GM19438 (cell line): ENCODE data around the gene DENND5B.
"Not testable (repeated sequence)": the region's sequence is repeated elsewhere in the genome, so short reads cannot be mapped to it uniquely, and the experiment has no call there.

Experiments used
- ATAC-seq: cut with Tn5 transposase; IDR thresholded peaks from one replicate; pipeline ENCODE4 v1.9.1; 2021; ENCODE audit warnings: low read depth; ENCODE audit not compliant: unreplicated experiment

The DENND5B gene

DNA sequence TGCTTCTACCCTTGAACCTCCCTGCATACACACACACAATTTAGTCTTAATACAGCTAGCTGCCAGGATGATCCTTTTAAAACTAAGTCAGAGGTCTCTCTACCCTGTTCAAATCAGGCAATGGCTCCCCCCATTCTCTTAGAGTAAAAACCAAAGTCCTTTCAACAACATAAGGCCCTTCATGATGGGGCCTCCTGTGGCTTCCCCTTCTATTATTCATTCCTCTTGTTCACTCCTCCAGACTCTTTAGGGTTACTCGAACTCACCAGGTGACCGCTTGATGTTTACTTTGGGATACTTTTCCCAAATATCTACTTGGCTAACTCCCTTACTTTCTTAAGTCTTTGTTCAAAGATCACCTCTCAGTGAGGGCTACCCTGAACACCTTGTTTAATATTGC, 30.4 kb downstream of the DENND5B start:
- no peak for ATAC-seq

DNA sequence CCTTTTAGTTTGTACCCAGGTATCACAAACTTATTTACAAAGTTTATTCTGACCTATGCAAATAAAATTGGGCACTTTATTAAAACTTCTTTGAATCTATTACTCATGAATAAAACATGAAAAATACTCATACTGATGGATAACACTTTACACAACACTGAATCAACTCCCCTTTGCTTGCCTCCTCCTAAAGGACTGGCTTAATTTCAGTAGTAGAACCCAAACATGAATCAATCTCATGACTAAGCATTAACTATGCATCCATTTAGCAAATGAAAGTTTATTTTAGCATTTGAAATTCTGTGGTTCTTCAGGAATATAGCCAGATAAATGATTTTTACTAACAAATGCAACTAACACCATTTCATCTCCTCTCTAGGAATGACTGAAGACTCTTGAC, 32.4 kb downstream of the DENND5B start:
- ATAC-seq: no peak

DNA sequence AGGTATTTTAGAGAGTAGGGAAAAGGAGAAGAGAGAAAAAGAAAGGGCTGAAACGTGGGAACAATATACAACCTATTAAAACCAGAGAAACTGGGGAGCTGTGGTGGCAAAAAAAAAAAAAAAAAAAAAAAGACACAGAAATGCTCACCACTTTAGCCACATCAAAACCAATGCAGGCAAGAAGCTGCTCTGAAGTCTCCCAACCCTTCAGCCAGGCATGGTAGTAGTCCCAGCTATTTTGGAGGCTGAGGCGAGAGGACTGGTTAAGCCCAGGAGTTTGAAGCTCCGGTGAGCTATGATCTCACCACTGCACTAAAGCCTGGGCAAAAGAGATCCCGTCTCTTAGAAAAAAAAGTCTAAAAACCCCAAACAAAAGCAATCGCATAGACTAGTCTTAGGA, 33.2 kb downstream of the DENND5B start:
- ATAC-seq: no peak

DNA sequence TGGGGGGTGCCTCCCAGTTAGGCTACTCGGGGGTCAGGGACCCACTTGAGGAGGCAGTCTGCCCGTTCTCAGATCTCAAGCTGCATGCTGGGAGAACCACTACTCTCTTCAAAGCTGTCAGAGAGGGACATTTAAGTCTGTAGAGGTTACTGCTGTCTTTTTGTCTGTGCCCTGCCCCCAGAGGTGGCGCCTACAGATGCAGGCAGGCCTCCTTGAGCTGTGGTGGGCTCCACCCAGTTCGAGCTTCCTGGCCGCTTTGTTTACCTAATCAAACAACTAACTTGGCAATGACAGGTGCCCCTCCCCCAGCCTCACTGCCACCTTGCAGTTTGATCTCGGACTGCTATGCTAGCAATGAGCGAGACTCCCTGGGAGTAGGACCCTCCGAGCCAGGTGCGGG, 35.5 kb downstream of the DENND5B start:
- not testable (repeated sequence) for ATAC-seq

DNA sequence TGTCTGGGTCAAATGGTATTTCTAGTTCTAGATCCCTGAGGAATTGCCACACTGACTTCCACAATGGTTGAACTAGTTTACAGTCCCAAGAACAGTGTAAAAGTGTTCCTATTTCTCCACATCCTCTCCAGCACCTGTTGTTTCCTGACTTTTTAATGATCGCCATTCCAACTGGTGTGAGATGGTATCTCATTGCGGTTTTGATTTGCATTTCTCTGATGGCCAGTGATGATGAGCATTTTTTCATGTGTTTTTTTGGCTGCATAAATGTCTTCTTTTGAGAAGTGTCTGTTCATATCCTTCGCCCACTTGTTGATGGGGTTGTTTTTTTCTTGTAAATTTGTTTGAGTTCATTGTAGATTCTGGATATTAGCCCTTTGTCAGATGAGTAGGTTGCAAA, 40.3 kb downstream of the DENND5B start:
- not testable (repeated sequence) for ATAC-seq

DNA sequence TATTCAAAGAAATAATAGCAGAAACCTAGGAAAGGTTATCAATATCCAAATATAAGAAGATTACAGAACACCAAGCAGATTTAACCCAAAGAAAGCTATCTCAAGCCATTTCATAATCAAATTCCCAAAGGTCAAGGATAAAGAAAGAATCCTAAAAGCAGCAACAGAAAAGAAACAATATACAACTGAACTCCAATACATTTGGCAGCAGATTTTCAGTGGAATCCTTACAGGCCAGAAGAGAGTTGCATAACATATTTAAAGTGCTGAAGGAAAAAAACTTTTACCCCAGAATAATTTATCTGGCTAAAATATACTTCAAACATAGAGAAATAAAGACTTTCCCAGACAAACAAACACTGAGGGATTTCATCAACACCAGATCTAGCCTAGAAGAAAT, 54.3 kb downstream of the DENND5B start:
- no peak for ATAC-seq

DNA sequence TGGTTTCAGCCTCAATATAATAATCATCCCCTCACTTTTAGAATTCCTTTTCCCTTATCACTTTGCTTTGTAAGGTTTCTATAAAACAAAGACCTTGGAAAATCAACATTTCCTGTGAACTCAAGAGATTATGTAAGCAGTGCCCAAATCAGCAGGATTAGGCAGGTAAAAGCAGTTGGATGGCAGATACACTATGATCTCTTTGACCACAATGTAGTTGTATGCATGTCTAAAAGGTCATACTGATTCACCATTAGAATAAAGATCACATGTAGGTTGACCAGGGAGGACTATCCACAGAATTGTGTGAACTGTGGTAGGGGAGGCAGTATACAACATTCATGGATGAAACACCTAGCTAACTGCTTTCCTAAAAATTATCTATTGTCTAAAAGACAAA, 57.5 kb downstream of the DENND5B start:
- no peak for ATAC-seq

DNA sequence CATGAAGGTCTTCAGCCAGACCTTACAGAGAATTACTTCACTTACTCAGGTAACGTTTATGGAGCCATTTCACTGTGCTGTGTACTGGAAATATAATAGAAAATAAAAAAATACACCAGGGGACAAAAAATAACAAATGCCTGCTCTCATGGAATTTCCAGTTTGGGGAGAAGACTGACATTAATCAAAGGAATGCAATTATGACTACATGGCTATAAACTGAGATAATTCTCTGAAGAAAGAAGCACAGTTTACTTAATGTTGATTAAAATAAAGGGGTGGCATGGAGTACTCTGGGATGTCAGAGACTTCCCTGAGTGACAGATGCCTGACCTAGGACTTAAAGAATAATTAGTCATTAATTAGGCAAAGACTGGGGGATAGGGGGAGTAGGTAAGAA, 59.0 kb downstream of the DENND5B start:
- no peak for ATAC-seq

DNA sequence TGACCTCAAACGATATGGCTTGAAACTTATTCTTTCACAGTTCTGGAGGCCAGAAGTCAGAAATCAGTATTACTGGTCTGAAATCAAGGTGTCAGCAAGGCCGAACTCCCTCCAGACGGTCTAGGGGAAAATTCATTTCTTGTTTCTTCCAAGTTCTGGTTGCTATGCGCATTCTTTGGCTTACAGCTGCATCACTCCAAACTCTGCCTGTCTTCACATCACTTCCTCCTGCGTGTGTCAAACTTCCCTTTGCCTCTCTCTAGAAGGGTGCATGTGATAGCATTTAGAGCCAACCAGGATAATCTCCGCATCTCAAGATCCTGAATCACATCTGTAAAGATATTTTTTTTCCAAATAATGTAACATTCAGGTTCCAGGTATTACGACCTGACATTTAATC, 62.8 kb downstream of the DENND5B start:
- ATAC-seq: no peak

DNA sequence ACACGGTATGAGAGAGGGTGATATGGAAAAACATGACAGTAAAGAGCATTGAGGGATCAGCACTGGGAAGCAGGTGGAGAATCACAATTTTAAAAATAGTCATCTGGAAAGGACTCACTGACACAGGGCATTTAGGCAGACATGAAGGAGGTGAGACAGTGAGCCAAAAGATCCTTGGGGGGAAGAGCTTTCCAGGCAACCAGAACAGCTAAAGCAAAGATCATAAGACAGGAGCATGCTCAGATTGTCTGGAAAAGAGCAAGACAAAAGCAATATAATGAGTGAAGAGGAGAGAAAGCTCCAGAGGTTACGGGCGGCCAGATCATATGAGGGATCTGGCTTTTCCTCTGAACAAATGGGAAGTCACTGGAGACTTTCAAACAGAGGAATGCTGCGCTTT, 63.9 kb downstream of the DENND5B start:
- no peak for ATAC-seq

DNA sequence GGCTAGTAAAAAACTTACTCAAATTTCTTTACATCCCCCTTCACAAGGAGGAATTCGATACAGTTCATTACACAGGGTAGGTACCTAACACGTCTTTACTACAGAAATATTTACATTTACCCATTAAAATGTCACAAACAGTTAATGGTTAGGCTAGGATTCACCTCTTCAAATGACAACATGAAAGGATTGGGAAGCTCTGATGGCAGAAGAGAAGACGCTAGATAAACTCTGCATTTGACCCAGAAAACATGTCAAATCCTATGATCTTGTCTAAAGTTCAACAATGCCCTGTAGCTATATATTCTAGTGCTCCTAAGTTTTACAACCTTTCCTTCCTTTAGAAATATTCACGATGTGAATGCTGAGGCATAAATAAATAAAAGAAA, 64.8 kb downstream of the DENND5B start:
- no peak for ATAC-seq

DNA sequence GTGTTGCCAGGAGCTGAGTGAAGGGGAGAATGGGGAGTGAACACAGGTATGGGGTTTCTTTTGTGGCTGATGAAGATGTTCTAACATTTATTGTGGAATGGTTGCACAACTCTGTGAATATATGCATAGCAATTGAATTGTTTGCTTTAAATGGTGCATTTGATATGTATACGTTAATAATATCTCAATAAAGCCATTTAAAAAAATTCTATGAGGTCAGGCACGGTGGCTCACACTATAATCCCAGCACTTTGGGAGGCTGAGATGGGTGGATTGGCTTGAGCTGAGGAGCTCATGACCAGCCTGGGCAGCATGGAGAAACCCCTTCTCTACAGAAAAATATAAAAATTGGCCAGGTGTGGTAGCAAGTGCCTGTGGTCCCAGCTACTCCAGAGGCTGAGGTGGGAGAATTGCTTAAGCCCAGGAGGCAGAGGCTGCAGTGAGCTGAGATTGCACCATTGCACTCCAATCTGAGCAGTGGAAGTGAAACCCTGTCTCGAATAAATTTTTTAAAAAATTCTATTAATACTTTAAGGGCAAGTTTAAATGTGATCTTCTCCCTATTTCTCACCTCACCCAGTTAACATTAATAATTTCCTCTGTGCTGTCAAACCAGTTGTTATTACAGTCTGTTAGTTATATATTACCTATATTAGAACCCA, 65.3 kb downstream of the DENND5B start:
- ATAC-seq: no peak

DNA sequence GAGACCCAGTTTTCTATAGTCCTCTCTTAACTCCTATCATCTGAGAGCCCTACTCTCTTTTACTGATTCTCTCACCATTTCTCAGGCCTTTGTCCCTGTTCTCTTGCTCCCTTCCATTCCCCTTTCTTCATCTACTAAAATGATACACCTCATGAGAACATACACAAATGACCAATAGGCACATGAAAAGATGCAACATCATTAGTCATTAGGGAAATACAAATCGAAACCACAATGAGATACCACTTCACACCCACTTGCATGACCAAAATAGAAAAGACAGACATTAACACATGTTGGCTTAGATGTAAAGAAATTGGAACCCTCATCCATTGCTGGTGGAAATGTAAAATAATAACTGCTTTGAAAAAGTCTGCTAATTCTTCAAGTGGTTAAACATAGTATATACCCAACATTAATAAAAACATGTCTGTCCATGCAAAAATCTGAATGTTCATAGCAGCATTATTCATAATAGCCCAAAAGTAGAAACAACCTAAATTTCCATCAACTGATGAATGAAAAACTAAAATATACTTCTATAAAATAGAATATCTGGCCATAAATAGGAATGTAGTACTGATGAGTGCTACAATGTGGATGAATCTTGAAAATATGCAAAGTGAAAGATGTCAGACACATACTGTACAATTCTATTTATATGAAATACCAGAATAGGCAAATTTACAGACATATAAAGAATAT, 66.0 kb downstream of the DENND5B start:
- ATAC-seq: no peak

DNA sequence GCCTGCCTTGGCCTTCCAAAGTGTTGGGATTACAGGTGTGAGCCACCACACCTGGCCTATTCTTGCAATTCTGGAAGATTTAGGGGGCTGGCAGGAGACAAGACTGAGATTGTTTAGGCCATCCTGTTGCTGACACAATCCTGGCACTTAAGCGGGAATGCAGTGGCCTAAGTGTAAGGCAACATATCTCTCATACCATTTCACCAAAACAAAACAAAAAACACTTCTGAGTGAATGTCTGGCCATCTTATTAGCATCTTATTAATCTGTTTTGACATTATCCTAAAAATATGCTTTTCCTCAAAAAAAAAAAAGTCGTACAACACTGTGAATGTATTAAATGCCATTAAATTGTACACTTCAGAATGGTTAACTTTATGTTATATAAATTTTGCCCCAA, 67.6 kb downstream of the DENND5B start:
- ATAC-seq: no peak

DNA sequence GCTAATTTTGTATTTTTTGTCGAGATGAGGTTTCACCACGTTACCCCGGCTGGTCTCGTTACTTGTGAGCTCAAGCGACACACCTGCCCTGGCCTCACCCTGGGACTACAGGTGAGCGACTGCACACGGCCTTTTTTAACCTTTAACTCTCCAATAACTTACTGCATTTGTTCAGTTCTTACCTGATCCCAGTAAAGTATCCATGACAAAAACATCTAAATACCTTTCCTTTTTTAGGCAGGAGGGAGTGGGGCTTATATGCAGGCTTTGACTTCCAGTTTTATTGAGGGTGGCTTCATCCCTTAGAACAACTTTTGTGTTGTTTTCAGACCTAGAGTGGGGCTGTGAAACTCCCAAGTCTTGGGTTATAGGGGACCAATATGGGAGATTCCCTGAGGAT, 68.3 kb downstream of the DENND5B start:
- no peak for ATAC-seq

DNA sequence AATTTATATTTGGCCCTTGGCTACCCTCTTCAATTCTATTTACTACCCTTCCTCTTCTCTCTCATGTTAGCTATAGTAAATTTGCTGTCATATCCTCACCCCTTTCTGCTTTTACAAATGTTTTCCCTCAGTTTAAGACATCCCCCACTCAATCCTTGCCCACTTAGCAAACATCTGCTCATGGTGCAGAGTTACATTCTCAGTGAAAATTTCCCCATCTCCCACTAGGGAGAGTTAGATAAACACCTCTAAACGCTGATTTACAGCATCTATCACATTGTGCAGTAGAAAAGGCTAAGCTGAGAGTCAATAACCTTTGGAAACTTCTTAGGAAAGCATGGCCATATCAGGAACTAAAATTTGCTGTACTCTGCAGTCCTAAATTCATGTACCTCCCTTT, 69.0 kb downstream of the DENND5B start:
- ATAC-seq: no peak

DNA sequence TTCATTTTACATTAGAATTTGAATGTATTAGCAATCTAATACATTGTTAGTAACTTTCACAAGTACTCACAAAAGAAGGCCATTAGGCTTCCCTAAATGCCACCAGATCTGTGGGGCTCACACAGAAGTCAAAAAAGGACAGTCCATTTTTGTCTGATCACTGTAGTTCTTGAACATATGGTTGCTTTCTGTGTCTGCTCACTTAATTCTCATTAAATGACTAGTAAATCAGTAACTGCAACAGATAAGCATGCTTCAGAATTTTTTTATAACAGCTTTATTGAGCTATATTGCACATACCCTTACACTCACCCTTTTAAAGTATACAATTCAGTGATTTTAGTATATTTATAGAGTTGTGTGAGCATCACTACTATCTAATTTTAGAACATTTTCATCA, 71.4 kb downstream of the DENND5B start:
- ATAC-seq: no peak

DNA sequence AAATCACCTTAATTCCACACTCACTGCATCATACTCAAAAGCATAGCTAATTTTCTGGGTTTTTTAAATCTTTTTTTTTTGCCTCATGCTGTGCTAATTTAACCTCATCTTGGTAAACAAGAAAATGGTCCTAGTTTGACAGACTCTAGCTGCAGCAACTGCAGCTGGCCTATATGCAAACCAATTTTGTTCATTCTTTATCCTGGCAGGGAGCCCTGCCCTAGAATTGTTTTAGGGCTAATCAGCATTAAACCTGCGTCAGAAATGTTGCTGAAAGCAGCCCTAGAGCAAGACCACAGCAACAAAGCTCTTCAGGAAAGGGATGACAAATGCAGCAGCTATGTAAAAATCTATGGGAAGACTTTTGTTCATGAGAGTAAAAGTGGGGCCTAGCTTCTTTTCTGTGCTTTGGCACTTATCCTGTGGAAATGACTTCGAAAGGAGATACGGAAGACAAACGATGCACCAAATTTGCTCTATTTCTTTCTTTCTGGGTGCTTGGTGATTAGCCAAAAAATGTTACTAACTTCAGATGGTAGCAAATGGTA, 72.2 kb downstream of the DENND5B start:
- ATAC-seq: no peak

DNA sequence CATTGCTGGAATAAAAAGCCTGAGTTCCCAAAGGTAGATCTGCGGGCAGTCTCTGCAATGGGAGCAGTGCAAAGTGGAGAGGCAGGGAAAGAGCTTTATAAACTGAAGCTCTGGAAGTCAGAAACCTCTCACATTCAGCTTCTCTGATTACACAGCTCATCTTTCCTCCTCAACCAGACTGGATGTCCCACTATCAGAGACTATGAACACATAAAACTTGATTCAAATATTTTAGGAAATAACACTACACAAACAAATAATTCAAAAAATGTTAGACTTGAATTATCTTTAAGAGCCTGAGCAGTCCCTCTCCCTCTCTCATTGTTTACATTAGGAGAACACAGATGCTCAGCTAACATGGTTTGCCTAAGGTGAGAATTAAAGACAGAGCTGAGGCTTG, 72.9 kb downstream of the DENND5B start:
- no peak for ATAC-seq

DNA sequence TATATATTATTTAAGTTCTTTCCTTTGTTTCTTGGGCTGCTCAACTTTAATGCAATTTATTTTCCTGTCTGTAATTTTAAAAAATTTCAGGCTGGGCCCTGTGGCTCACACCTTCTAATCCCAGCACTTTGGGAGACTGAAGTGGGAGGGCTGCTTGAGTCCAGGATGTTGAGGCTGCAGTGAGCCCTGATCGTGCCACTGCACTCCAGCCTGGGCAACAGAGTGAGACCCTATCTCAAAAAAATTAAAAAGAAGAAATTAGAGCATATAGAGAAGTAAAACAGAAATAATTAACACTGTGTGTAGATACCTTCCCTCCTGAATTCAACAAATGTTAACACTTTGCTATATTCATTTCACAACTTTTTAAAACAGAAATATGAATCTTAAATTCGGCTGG, 74.2 kb downstream of the DENND5B start:
- ATAC-seq: no peak

DNA sequence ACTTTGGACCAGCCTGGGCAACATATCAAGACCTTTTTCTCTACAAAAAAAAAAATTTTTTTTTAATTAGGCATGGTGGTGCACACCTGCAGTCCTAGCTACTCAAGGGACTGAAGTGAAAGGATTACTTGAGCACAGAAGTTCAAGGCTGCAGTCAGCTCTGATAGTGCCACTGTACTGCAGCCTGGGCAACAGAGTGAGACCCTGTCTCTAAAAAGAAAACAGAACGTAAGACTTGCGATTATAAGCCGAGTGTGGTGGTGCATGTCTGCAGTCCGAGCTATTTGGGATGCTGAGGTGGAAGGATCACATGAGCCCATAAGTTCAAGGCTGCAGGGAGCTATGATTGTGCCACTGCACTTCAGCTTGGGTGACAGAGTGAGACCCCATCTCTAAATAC, 76.0 kb downstream of the DENND5B start:
- ATAC-seq: no peak

DNA sequence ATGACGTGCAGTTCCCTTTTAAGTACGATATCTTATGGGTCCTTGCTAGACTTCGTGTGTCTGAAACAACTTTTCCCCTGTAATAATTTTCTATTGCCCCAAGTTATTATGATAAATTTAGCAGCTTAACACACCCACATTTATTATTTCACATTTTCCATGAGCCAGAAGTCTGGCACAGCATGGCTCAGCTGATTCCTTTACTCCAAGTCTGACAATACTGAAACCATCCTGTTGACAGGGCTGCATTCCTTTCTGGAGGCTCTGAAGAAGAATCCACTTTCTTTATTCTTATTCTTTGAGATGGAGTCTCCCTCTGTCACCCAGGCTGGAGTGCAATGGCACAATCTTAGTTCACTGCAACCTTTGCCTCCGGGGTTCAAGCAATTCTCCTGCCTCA, 80.9 kb downstream of the DENND5B start:
- no peak for ATAC-seq
